Fibroblast of peridontal ligament (primary cell): Measurements from ENCODE around the gene TYK2.
"Not testable (repeated sequence)": the region's sequence is repeated elsewhere in the genome, so short reads cannot be mapped to it uniquely, and the experiment has no call there.

Source experiments
- DNase-seq: peaks from one replicate; pipeline ENCODE4 v3.0.0-alpha.2; 2010; ENCODE audit errors: extremely low read depth

The TYK2 gene

DNA sequence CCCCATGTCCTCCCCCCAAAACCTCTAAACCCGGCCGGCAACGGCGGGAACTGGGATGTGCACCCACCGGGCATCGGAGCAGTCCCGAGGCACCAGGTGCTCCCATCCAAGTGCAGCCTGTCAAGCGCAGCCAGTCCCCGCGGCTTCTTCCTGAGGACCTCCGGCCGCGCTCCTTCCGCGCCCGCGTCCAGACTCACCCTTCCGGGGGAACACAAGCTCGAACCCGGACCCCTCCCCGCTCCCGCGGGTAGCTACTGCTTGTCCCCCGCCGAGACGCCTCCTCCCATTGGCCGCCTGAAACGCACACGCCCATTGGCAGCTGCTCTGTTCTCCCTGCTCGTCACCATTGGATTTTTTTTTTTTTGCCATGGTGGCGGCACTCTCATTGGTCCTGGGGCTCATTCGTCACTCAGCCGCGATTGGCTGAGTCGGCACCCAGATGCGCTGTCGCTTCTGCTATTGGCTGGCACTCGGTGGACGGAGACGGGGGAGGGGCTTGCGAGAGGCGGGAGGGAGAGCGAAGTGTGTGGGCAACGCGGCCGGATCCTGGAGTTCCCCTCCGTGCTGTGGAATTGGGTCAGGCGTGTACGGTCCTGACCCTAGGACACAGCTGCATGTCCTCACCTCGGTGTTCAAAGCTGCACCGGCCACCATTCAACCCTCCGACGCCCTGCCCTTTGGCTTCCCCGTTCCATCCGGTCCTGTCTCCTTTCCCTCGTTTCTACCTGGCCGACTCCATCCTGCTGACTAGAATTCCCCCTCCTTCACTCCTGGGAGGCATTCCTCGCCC, at the start of gene TYK2:
TYK2 (minus strand) TSS at position 260 of the 790 bp plus-strand sequence. CDS start 2,166 bp downstream, outside the sequence.
- peak; percentile 98 for DNase-seq

DNA sequence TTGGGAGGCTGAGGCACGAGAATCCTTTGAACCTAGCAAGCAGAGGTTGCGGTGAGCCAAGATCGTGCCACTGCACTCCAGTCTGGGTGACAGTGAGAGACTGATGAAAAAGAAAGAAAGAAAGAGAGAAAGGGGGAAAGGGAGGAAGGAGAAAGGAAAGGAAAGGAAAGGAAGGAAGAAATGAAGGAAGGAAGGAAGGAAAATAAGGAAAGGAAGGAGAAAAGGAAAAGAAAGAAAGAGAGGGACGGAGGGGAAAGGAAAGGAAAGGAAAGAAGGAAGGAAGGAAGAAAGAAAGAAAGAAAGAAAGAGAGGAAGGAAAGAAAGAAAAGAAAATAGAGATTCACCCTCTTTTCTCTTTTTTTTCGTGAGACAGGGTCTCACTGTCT, 48.6 kb upstream of the TYK2 start:
- no peak for DNase-seq

DNA sequence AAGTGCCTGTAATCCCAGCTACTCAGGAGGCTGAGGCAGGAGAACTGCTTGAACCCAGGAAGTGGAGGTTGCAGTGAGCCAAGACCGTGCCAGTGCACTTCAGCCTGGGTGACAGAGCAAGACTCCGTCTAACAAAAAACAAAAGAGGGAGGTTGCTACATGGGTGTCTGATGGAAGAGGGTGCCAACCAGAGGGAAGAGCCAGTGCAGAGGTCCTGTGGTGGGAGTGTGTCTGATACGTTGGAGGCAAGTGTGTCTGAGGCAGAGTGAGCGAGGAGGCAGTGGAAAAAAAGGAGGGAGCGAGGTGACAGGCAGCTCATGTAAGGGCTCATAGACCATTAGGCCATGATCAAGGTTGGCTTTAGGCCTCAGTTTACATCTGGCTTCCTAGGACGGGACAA, 46.8 kb upstream of the TYK2 start:
- no peak for DNase-seq

DNA sequence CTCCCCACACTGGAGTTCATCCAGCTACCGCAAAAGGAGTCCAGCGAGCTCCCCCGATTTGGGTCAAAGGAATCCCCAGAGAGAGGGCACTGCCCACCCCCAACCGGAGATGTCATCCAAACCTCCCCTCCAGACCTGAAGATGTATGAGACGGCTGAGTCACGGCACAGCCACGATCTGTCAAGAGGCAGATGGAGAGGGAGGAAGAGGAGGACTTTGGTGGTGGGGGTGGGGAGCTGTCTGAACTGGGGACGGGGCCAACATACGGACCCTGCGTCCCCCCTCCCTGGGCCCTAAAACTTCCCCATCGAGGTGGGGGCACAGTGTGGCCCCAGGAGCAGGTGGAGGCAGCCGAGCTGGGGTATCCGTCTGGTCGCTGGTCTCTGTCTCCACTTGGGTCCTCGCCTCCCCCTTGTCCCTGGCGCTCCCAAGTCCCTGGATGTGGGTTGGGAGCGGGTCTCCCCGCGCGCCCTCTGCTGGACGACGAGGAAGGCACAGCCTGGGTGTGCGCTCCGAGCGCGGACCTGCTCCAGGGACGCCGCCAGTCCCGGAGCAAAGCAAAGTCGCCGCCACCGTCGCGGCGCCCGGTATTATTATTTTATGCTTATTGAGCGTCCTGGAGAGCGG, 43.8 kb upstream of the TYK2 start:
- DNase-seq: peak; percentile 58

DNA sequence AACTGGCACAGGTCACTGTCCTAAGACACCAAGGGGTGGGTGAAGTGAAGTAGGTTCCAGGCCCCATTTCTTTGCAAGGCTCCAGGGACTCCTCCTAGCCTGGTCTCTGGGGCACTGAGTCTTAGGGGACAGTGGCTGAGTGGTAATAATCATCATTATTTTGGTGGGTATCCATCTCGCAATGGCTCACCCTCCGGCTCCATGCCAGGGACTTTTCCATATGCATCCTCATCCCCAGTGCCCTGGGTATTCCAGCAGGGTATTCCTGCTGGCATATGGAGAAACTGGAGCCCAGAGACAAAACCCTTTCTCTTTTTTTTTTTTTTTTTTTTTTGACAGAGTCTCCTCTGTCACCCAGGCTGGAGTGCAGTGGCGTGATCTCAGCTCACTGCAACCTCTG, 42.5 kb upstream of the TYK2 start:
- no peak for DNase-seq

DNA sequence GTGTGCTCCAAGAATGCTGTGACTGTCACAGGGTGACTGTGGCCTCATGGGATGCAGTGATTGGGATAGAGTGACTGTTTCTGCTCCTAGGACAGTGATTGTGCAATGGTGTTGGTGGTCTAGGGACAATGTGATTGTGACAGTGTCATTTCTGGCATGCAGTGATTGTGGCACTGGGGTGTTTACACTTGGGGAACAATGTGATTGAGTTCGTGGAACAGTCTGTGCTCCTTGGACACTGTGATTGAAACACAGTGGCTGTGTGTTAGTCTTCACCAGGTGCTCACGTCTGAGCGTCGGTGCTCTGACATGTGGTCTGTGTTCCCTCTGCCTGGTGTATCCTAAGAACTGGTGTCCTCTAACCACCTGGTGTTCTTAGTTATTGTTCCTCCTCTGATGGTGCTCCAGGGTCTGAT, 41.7 kb upstream of the TYK2 start:
- no peak for DNase-seq

DNA sequence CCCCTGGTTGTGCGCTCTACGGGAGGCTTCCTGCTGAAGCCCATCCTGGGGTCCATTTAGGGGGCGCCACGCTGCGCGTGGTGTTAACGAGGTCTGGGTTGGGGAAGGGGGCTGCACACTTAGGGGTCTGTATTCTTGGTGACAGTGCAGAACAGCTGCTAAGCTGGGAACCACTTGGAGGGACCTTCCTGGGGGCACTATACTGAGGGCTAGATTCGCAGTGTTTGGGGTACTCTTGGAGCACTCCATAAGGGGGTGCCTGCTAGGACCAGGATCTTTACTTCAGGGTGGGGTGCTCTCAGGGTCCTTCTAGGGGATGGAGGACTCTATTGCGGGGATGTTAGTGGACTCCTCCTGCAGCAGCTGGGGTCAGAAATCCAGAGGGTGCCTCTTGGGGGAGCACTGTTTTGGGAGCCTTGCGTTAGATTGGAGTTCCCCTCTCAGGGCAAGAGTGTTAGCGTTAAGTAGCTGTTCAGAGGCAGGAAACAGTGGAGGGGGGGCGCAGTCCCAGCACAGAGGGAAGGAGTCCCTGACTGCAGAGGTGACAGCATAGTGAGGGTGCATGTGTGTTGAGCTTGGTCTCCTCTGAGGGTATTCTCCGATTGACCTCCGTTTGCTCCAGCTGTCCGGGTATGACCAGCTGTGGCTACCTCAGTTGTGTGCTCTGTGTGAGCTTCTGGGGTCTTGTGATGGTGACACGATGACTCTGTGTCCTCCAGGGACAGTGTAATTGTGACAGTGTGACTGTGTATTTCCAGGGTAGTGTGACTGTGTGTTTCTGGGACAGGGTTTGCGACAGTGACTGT, 41.1 kb upstream of the TYK2 start:
- DNase-seq: no peak

DNA sequence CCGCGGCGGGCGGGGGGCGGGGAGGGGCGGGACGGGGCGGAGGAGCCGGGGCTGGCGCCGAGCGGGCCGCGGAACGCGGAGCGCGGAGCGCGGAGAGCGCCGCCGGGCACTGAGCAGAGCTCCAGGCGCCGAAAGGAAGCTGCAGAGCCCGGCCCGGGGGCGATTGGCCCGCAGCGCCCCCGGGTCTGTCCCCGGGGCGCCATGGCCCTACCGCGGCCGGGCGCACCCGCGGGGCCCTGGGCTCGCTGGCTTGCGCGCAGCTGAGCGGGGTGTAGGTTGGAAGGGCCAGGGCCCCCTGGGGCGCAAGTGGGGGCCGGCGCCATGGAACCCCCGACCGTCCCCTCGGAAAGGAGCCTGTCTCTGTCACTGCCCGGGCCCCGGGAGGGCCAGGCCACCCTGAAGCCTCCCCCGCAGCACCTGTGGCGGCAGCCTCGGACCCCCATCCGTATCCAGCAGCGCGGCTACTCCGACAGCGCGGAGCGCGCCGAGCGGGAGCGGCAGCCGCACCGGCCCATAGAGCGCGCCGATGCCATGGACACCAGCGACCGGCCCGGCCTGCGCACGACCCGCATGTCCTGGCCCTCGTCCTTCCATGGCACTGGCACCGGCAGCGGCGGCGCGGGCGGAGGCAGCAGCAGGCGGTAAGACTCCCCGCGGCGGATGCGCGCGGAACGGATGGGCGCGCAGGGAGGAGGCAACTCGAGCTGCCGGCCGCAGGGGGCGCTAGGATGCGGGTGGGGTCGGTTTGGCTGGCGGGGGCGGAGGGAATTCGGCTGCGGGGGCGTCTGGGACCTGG, 40.3 kb upstream of the TYK2 start, which contains the start of gene PDE4A:
PDE4A (plus strand) TSS at position 95 of the 796 bp plus-strand sequence; CDS start at position 322, 227 bp downstream.
- no peak for DNase-seq

DNA sequence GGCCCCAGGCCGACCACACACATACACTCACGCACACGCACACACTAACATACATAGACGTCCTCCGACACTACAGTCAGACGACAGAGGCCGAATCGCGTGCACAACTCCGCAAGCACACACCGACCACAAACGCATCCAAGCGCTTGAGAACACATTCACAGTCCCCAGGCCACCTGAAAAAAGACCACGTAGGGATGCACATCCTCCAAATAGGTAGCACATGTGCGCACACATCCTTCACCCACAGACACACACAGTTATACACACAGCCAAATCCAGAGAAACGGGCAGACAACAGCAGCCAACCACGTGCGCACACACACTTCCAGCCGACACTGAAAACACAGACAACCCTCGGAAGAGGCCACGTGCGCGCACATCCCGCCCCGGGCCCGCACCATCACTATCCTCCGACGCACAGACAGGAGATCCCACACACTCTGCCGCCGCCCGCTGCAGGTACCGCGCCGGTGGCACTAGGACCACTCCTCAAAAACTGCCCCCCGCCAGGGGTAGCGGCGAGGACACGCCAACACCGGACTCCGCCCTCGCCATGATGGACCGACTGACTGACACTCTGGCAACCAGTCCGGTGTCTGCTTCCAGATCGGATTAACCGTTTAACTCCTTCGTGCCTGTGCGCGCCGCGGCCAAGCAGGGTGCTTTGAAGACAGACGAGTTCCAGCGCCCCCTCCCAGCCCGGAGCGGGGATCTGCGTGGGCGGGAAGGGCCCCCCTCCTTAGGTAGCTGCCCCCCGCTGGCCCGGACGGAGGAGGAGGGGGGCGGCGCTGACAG, 39.5 kb upstream of the TYK2 start:
- peak; percentile 37 for DNase-seq

DNA sequence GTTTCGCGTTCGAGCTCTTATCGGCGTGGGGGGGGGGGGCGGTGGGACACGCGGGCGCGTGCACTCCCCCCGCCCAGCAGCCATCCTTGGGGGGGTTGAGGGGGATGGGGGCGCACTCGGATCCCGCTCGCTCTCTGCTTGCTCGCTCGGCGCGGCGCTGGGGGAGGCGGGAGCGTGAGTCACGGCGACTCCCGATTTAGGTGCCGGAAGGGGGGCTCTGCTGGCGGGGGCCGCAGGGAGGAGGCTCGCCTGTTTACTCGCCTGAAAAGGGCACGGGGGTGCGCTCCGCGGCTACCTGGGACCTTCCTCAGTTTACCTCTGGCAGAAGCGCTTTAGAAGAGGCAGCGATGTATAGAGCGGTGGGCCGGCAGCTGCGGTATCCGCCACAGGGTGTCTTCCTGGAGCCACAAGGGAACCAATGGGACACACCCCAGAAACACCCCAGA, 38.9 kb upstream of the TYK2 start:
- DNase-seq: no peak

DNA sequence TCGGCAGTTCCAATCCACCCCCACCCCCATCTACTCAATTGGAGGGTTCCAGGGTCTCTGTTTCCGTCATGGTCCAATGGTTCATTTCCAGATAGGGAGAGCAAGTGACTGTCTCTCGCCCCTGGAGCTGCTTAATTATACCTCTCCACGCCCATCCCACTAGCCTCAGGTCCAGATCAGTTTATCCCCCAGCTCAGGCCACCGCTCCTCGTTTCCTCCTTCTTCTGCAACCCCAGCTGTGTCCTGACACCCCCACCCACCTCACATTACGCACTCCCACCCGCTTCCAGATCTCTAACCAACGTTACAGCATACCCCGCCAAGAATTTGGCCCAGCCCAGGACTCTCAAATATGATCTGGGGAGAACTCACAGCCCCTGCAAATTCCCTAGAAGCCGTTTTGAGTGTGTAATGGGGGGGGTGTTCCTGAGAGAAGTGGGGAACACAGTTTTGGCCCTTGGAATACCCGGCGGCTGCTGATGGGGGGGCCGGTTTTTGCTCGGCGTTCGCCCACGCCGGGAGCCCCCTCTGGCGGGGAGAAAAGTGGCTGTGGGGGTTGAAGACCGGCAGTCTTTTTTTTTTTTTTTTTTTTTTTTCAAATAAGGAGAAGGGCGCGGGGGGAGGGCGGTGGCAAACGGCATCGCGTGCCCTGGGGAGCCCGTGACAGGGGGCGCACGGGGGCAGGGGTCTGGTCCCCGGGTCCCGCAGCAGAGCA, 38.3 kb upstream of the TYK2 start:
- no peak for DNase-seq

DNA sequence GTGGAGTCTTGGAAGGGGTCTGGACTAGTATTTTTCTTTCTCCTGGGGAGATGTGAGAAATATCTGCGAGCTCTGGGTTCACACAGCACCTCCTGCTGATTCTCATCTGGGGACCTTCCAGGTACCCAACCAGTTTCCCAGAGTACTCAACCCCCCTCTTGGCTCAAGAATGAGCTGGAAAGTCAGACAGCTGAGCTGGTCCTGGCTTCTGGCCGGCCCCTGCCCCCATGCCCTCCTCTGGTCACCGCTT, 37.8 kb upstream of the TYK2 start:
- DNase-seq: no peak

DNA sequence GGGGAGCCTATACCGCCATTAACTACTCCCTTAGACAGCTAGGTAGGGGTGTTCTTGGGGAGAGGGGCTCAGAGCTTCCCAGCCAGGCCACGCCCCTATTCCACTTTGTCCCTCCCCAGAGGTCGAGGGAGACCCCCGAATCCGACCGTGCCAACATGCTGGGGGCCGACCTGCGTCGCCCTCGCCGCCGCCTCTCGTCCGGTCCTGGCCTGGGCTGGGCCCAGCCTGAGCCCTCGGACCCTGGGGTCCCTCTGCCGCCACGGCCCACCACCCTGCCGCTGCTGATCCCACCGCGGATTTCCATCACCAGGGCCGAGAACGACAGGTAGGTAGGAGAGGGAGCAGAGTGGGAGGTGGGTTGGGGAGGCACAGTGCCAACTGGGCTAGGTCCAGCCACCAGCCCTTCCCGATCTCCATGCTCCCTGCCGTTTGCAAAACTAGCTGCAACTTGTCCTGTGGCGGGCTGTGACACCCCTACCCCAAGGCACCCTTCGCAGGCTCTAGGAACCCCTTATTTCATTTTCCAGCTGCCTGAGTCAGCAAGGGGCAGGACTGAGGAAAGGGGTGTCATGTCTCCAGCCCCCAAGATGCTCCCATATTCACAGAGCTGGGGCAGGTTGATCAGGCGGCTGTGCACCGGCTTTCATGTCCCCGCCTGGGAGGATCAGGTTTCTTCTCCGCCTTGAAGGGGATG, 37.3 kb upstream of the TYK2 start:
- DNase-seq: no peak

DNA sequence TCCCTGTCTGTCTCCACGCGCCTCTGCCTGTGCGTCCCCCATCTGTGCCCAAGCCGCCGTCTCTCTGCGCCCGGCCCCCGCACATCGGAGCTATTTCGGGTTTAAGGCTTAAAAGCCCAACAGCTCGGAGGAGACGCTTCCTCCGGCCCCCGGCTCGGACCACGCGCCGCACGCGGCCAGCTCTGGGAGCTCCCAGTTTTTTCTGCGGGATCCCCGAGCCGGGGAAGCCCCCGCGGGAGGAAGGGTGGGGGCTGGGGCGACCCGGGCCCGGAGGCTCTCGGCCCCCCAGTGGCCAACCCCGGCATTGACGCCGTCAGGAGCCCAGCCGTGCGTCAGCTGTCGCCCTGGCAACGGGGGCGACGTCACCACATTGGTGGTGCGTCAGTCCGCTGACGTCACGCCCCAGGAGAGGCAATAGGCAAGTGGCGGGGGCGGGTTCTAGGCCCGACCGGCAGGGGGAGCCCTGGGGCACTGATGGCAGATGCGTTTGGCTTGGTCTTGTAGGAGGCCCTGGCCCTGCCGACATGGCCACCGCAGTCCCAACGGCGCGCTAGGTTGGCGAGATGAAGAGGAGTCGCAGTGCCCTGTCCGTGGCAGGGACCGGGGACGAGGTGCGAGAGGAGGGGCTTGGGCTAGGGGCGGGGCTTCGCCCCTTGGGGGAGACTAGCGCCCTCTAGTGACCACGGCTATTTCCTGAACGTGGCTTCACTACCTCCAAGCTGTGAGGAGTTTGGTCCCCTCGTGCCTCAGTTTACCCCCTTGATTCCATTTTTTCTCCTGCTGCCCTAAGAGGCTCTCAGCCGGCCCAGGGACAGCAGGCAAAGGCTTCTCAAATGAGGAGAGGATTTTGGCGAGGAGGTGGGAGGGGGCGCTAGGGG, 36.2 kb upstream of the TYK2 start:
- DNase-seq: peak; percentile 85

DNA sequence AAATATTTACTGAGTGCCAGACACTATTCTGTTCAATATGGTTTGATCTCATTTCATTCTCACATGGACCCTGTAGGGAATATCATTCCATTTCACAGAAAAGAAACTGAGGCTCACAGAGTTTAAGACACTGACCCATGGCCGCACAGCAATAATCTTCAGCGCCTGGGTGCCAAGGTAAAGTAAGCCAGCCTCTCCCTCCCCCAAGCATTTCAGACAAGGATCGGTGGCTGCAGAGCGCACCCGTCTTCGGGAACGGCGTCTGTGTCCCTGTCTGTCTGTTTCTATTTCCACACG, 35.7 kb upstream of the TYK2 start:
- no peak for DNase-seq

DNA sequence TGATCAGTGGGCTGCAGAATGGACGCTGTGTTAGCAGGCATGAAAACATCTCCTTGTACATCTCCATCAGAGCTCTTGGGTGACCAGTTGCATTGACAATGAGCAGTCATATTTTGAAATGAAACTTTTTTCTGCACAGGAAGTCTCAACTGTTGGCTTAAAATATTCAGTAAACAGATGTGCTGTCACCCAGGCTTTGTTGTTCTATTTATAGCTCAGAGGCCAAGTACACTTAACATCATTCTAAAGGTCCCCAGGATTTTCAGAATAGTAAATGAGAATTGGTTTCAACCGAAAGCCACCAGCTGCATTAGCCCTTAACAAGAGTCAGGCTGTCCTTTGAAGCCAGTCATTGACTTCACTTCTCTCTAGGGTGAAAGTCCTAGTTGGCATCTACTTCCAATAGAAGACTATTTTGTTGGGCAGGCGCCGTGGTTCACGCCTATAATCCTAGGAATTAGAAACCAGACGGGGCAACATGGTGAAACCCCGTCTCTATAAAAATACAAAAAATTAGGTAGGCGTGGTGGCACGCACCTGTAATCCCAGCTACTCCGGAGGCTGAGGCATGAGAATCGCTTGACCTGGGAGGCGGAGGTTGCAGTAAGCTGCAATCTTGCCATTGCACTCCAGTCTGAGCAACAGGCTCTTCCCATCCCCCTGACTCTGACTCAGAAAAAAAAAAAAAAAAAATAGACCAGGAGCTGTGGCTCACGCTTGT, 32.0 kb upstream of the TYK2 start:
- DNase-seq: no peak

DNA sequence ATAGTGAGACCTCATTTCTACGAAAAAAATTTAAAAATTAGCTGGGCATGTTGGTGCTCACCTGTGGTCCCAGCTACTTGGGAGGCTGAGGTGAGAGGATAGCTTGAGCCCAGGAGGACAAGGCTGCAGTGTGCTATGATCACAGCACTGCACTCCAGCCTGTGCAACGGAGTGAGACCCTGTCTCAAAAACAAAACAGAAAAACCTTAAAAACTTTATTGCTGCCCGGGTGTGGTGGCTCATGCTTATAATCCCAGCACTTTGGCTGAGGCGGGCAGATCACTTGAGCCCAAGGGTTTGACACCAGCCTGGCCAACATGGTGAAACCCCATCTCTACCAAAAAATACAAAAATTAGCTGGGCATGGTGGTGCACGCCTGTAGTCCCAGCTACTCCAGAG, 30.9 kb upstream of the TYK2 start:
- DNase-seq: not testable (repeated sequence)

DNA sequence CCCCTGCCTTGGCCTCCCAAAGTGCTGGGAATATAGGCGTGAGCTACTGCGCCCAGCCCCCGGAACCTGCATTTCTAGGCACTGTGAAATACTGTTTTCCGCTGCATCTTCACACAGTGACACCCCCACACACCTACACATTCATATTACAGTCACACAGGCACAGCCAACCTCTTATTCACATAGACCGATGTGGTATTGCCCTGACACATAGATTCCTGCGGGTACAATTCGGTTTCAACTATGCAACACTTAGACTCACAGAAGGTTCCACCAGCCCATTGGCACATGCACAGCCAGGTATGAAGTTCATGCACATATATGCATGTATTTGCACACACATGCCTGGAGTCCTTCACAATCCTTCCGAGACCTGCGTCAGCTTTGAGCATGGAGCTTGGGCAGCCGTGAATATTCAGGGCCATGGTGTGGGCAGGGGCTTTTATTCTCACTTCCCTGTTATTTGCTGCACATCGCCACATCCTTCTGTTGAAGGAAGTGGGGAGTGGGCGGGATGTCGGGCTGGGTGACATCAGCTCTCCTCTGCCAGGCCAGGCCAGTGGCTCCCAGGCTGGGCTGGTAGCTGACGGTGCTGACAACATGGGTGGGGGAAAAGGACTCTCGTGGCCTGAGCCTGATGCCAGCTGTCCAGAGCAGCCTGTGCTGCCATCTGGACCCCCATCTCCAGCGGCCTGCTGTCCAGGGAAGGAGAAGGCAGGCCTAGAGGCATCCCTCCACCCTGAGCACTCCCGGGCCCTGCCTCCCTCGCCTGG, 28.3 kb upstream of the TYK2 start:
- no peak for DNase-seq
